NCI-H128 (cell line): ENCODE results near the gene CABCOCO1.
"Not testable (repeated sequence)": the region's sequence is repeated elsewhere in the genome, so short reads cannot be mapped to it uniquely, and the experiment has no call there.

Source experiments
- DNase-seq: peaks from one replicate; lab custom pipeline; 2025; ENCODE audit not compliant: unreplicated experiment; lab: John Stamatoyannopoulos, UW

Gene CABCOCO1

GRCh38 chr10:61705022-61705613, 42.4 kb downstream of the CABCOCO1 start:
- no peak for DNase-seq

DNA sequence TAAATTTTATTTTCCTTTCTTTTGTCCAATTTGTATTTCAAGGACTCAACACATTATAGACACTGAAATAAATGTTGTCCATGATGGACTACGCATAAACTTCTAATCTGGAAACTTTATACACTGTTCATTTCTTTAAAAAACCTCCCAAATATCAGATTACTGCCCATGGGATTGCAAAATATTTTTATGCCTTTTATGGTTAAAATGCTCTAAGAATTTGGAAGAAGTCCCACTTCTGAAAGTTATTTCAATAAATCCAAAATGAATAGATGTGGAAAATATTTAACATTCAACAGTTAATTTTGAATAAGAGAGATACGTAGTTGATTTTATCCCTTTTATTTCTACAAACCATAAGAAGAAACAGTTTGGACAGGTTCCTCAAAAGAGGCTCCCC, 46.1 kb downstream of the CABCOCO1 start:
- DNase-seq = no peak

DNA sequence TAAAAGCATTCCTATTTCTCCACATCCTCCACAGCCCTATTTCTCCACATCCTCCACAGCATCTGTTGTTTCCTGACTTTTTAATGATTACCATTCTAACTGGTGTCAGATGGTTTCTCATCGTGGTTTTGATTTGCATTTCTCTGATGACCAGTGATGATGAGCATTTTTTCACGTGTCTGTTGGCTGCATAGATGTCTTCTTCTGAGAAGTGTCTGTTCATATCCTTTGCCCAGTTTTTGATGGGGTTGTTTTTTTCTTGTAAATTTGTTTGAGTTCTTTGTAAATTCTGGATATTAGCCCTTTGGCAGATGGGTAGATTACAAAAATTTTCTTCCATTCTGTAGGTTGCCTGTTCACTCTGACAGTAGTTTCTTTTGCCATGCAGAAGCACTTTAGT, 49.4 kb downstream of the CABCOCO1 start:
- not testable (repeated sequence) for DNase-seq

DNA sequence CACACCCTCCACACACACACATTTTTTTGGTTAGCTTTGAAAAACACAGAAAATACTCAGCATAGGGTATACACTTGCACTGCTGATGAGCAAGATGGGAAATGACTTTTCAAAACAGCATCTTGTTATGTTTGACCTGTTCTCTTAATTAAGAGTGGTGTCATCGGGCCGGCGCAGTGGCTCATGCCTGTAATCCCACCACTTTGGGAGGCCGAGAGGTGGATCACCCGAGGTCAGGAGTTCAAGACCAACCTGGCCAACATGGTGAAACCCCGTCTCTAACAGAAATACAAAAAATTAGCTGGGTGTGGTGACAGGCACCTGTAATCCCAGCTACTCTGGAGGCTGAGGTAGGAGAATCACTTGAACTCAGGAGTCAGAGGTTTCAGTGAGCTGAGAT, 56.7 kb downstream of the CABCOCO1 start:
- DNase-seq = not testable (repeated sequence)

GRCh38 chr10:61719906-61720305, 57.2 kb downstream of the CABCOCO1 start:
- DNase-seq = no peak

- no peak for DNase-seq
Observed at GRCh38 chr10:61721431-61721830, 58.7 kb downstream of the CABCOCO1 start.

DNA sequence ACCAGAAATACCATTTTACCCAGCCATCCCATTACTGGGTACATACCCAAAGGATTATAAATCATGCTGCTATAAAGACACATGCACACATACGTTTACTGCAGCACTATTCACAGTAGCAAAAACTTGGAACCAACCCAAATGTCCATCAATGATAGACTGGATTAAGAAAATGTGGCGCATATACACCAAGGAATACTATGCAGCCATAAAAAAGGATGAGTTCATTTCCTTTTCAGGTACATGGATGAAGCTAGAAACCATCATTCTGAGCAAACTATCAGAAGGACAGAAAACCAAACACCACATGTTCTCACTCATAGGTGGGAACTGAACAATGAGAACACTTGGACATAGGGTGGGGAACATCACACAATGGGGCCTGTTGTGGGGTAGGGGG, 62.5 kb downstream of the CABCOCO1 start:
- DNase-seq = not testable (repeated sequence)

- no peak for DNase-seq
Observed at GRCh38 chr10:61729596-61729995, 66.9 kb downstream of the CABCOCO1 start.

GRCh38 chr10:61730671-61731070, 67.9 kb downstream of the CABCOCO1 start:
- no peak for DNase-seq

- DNase-seq = no peak
Observed at GRCh38 chr10:61731638-61732037, 68.9 kb downstream of the CABCOCO1 start.

DNA sequence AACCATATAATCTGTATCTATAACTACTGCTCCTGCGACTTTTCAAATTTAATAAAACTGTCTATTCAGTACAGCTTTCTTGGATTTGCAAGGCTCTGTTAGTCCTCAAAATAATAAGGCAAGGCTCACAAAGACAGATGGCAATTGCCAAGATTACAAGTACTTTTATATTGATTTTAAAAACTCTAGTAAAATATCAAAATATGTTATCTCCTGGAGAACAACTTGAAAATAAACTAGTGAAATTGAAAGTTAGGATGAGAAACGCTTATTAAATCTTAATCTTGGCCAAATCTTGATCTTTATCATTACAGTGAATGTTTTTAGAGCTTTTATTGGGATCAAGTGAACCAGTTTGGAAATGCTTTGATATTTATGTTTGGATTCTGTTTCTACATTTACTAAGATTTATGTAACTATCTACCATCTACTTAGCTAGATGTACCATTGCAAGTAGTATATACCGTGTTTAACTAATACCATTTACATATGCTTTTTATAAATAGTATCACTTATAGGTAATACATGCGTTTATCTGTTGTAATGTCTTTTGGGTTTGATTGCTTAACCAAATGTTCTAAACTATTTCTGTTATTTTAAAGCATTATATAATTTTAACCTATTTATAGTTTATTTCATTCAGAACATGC, 70.0 kb downstream of the CABCOCO1 start:
- no peak for DNase-seq

DNA sequence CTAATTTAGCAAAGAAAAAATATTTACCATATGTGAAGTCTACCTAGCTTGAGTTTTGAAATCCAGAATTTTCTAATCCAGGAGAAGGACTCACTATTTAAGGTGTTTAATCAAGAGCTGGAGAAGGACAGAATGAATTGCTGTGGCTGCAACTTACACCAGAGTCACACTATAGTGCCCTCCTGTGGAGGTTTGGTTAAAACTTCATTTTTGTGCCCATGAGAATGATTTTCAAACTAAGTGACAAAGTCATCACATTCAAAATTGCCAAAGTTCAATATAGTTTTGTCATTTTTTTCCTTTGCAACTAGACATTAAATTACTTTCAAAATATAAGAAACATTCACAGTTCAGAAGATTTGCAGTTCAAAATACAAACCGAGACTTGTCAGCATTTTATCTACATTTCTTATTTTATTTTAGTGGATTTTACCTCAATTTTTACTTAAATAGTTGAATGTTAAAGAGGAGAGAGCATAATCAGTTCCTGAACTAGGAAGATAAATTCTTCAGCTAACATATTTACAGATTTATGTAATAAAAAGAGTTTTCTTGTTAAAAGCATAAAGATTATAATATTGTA, 70.7 kb downstream of the CABCOCO1 start:
- no peak for DNase-seq

DNA sequence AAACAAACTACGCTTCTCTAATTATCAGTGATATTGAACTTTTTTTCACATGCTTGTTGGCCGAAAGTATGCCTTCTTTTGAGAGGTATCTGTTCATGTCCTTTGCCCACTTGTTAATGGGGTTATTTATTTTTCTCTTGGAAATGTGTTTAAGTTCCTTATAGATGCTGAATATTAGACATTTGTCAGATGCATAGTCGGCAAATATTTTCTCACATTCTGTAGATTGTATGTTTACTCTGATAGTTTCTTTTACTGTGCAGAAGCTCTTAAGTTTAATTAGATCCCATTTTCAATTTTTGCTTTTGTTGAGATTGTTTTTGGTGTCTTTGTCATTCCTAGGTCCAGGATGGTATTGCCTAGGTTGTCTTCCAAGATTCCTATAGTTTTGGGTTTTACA, 73.2 kb downstream of the CABCOCO1 start:
- DNase-seq = no peak

- not testable (repeated sequence) for DNase-seq
Observed at GRCh38 chr10:61737455-61737854, 74.7 kb downstream of the CABCOCO1 start.

DNA sequence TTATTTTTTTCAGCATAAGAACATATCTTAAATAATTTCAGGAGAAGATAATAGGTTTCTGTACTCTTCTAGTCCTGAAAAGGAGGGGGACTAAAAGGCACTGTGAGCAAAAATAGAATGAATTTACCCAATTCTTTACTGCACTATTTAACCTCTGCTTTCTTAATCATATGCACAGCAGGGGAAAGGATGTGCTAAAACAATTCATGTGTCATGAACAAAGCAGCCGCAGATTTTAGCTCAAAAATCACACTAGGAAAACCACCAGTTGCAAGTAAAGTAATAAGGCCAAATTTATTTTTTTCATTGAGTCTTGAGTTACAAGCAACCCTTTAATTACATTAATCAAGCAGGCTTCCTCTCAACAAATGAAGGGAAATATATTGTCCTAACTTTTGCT, 80.1 kb downstream of the CABCOCO1 start:
- DNase-seq = no peak

GRCh38 chr10:61744469-61744868, 81.7 kb downstream of the CABCOCO1 start:
- DNase-seq = no peak

DNA sequence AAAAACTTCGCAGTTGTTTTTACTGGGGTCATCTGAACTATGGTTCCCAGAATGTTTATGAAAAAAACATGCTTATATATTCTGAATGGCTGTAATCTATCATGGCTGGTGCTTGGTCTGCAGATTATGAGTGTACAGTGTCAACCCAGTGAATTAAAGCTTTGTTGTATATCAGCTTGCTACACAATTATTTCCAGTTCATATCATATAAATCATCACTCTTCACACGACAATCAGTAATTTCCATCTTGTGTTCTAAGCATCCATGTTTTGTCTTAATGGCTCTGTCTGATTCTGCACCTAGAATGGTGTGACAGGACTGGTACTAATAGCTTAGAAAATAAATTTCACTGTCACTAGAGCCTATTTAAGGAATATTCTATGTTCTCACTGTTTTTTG, 83.6 kb downstream of the CABCOCO1 start:
- DNase-seq = no peak

DNA sequence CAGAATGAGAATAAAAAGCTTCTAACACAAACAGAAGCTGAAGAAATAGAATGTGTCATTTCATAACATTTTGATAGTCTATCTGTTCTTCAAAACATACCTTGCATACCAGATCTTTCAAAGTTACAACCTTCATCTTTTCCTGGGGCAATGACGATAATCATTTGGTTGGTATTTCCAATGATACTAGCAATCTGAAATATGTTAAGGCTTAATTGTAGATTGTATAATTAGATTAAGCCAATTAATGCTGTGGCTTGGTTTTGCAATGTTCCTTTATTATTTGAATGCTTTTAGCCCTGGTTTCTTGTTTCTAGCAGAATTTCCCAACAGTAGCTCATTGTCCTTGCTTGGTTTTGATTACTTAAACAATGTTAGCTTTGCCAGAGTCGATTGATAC, 84.6 kb downstream of the CABCOCO1 start:
- DNase-seq = no peak

- no peak for DNase-seq
Observed at GRCh38 chr10:61749291-61749690, 86.6 kb downstream of the CABCOCO1 start.

DNA sequence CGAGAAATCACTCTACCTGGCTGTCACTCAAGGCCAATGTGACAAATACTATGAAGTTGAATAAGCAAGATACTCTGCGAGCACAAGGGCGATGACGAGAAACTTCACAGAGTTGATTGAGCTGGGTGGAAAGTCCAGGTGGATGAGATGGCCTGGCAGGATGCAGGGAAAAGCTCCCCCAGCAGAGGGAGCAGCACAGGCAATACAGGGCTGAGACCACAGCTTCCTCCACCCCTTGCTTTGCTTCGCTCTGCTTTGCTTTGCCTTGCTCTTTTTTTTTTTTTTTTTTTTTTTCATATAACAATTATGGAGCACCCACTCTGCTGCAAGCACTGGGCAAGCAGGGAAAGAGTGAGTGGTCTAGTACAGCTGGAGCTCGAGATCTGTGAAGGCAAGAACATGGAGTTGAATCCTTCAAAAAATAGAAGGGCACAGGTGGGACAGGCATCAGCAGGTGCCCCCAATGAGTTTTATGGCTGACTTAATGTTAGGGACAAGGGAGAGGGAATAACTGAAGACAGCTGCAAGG, 88.3 kb downstream of the CABCOCO1 start:
- no peak for DNase-seq

GRCh38 chr10:61751599-61751998, 88.9 kb downstream of the CABCOCO1 start:
- no peak for DNase-seq
